HG03060 (cell line): ENCODE results near the gene CERKL.

Experiments
- ATAC-seq: cut with Tn5 transposase; IDR thresholded peaks from one replicate; pipeline ENCODE4 v1.9.1; 2021; ENCODE audit warnings: low read depth, moderate number of reproducible peaks; ENCODE audit not compliant: unreplicated experiment

The CERKL gene

GRCh38 chr2:181528441-181528840, 128.5 kb downstream of the CERKL start:
- no peak for ATAC-seq

- no peak for ATAC-seq
Measured at GRCh38 chr2:181527058-181527457, 129.8 kb downstream of the CERKL start.

- ATAC-seq: no peak
Measured at GRCh38 chr2:181526014-181526413, 130.9 kb downstream of the CERKL start.

- no peak for ATAC-seq
Measured at GRCh38 chr2:181523756-181524155, 133.1 kb downstream of the CERKL start.

- ATAC-seq: no peak
Measured at GRCh38 chr2:181520253-181520652, 136.7 kb downstream of the CERKL start.

GRCh38 chr2:181517685-181518301, 139.1 kb downstream of the CERKL start:
- ATAC-seq: no peak

- ATAC-seq: no peak
Measured at GRCh38 chr2:181516992-181517391, 139.9 kb downstream of the CERKL start.

GRCh38 chr2:181515719-181516118, 141.2 kb downstream of the CERKL start:
- no peak for ATAC-seq

- no peak for ATAC-seq
Measured at GRCh38 chr2:181500201-181500600, 156.7 kb downstream of the CERKL start.

GRCh38 chr2:181499231-181499630, 157.7 kb downstream of the CERKL start:
- ATAC-seq: no peak
